GM21367 (cell line): Measurements from ENCODE around the gene CPLX3.
A peak's percentile ranks its signal among the peaks of the same experiment; 100 is the strongest.

ENCODE experiments used
- ATAC-seq: cut with Tn5 transposase; IDR thresholded peaks from one replicate; pipeline ENCODE4 v1.9.1; 2021; ENCODE audit not compliant: unreplicated experiment

Gene CPLX3

DNA sequence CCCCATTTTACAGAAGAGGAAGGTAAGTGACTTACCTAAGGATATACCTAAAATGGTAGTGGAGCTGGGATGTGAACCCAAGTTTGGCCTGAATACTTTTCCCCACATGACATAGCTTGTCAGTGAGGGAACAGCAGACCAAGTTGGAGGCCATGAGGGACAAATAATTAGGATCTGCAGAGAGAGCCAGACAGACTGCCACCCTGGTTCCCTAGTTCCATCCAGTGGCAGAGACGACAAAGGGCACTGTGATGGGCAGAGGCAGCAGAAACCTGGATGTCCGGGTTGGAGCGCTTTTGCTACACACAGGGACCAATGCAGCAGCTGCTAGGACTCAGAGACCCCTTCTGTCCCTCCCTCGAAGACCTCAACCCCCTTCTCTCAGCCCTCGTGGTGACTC is 1.2 kb downstream of the CPLX3 start:
- no peak for ATAC-seq

DNA sequence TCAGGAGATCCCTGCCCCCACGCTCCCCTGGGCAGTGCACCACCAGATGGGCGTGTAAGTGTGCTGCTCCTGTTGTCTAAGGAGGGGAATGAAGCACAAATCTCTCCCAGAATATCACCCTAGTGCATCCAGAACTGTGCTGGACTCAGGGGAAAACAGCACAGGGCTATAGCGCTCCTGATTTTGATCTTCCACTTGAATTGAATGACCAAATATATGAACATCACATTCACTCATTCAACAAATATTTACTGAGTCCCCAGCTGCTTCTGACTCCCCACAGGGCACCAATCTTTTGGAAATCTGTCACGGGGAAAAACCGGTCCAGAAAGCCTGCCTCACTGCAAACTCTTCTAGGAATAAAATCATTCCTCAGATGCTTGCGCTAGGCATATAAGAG is 2.4 kb downstream of the CPLX3 start:
- ATAC-seq: no peak

- no peak for ATAC-seq
These were observed 3.1 kb downstream of the CPLX3 start for GRCh38 chr15:74829486-74829885.

DNA sequence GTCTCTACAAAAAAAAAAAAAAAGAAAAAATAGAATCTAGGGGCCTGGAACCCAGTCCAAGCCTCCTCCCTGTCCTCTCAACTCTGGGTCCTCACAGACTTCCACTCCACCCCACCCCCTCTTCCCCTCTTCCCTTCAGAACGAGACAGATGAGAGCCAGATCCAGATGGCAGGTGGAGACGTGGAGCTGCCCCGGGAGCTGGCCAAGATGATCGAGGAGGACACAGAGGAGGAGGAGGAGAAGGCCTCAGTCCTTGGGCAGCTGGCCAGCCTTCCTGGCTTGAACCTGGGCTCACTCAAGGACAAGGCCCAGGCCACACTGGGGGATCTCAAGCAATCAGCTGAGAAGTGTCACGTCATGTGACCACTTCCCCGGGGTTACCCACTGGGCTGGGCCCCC is 3.6 kb downstream of the CPLX3 start:
- ATAC-seq: no peak

DNA sequence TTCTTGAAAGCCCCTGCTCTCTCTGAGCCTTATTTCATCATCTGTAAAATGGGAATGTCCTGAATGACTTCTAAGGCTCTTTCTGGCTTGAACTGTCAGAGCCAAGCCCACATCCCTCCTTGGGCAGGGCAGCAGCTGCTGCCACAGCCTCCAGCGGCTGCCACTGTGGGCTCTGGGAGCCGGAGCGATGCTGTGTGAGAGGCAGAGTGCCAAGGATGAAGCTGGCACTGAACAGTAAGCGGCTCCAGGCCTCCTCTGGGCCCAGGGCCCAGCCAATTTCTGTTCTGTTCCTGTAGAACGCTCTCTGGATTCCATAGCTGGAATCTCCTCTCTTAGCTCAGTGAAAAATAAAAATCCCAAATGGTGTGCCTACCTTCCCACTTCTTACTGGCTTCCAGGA is 4.4 kb downstream of the CPLX3 start:
- ATAC-seq: no peak

- no peak for ATAC-seq
These were observed 5.5 kb downstream of the CPLX3 start for GRCh38 chr15:74831813-74832495.

- no peak for ATAC-seq
These were observed 6.4 kb downstream of the CPLX3 start for GRCh38 chr15:74832826-74833225.

GRCh38 chr15:74833376-74834107 is 7.1 kb downstream of the CPLX3 start:
- no peak for ATAC-seq

GRCh38 chr15:74835312-74835823 is 8.9 kb downstream of the CPLX3 start:
- ATAC-seq: no peak

DNA sequence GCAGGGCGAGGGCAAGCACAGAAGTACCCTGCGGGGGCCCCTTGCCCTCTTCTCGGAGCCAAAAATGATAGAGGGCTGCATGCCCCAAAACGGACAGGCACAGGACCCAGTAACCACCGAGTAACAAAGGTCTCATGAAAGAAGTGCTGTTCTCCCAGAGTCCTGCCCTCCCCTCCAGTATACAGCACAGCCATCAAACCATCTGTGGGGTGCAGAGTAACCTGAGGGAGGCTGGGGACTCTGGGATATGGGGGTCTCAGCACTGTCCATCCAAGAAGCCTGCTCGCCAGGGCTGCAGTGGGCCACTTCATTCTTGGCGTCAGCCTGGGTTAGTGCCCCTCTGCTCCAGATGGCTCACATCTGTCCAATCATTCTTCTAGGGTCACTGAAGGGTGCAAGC is 10.4 kb downstream of the CPLX3 start:
- no peak for ATAC-seq

DNA sequence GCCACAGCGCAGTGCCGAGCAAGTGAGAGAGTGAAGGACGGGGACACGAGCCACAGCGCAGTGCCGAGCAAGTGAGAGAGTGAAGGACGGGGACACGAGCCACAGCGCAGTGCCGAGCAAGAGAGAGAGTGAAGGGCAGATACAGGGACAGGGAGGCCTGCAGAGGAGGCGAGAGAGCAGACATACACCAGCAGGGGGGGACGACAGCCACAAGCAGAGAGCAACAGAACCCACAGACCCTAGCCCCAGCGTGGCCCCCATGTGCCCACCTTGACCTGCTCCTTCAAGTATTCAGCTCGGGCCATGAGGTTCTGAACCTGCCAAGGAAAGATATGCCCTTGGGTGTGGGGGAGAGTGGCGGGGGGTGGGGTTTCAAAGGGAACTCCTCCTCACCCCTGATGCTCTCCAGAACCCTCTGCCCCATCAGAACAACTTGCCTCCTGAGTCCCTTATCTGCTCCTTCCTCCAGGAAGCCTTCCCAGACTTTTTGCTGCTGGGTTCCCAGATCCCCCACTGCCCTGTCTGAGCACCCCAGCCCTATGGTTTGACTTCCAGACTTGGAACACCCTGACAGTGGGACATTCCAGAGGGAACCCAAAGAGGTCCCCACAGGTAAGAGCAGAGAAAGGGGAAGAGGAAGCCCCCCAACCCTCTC is 11.2 kb downstream of the CPLX3 start:
- no peak for ATAC-seq

DNA sequence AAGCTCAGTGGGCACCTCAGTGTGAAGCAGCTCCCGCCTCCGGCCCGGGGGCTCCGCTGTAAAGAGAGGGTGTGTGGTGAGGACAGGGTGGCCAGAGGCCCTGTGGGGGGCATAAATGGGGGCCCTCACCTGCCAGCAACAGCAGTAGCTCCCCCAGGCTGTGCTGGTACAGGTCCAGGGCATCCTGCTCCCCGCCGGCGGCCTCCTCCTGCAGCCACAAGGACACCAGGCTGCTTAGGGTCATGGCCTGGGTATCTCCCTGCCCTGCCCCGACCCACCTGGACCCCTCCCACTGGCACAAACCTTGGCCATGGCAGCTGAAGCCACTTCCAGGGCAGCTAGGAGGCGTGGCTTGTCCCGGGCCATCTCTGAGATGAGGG is 11.7 kb downstream of the CPLX3 start:
- no peak for ATAC-seq

DNA sequence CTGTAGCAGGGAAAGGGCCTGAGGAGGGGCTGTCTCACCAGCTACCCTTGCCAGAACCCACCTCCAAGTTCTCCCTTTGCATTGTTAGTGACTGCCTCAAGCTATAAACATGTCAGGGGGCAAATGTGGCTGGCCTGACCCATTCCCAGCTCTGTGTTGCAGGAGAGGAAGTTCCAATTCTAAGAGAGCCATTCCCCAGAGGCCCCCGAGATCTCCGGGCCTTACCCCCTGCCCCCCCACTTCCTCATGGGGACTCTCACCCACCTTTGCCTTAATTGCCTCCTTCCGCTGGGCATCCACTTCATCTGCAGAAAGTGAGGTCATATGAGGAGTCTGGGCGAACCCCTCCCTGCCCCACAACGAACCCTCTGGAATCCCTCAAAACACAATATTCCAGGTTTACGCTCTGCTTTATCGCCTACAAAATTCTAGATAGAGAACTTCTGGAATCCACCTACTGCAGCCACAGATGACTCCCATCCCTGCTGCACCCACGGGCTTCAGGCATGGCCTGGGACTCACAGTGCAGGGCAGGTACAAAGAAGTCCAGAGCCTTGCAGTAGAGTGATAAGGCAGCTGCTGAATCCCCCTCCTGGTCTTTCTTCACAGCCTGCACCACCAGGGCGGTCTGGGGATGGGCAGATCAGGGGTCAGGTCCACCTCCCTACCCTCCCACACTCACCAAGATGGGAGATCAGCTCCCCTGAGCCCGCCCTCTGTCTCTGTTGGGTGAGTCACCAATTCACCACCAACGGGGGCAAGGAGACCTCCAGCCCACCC is 12.5 kb downstream of the CPLX3 start:
- ATAC-seq: no peak

GRCh38 chr15:74839526-74840395 is 13.3 kb downstream of the CPLX3 start:
- ATAC-seq: no peak

DNA sequence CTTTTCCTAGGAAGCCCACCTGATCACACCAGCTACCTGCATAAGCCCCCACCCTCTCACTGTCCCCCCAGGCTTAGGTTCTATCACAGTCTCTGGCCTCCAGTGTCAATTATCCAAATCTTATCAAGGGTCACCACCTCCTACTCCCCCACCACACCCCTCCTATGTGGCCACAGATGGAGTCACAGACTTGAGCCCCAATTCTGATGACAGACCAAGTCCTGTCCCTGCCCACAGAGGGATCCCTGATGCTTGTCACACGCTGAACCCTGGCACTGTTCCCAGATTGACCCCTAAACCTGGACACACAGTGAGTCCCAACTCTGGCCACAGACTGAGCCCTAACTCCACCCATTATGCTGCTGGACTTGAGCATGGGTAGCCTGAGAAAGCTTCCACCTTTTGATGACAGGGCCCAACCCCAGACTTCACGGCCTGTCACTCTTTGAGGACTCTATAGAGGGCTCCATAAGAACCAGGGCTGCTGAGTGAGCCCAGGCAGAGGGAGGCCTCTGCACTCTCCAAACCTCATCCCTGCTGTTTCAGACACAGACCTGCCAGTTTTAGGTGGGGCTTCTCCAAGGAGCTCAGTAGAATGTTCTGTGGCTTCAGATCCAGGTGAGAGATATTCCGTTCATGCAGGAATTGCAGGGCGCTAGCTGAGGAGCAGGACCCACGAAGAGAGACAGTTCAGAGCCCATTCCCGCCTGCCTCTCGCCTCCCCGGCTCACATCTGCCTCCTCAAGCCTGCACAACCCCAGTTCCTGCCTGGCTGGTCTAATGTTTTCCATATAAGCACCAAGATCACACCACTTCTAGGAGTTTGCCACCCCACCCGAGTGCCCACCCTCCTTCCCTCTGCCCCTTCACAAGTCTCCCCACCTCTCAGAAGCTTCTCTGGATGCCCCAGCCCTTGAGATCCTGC is 14.7 kb downstream of the CPLX3 start:
- ATAC-seq: no peak

DNA sequence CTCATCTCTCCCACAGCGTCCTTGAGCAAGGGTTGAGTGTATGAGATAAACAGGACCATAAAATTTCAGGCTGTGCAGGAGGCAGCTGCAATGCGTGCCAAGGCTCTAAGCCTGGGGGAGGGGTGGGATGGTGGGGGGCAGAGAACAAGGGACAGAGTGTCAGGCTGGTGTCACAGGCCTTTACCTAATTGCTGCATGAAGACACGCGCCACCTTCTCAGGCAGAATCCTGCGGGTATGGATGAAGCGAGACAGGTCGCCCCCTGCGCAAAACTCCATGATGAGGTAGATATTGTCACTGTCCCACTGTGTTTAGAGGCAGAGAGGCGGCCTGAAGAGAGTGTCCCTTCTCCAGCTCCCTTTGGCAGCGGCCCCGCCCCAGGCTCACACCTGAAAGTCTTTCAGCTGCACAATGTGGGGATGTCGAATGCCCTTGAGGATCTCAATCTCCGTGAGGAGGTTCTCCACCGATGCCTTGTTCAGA is 15.5 kb downstream of the CPLX3 start:
- ATAC-seq: no peak

GRCh38 chr15:74842581-74843444 is 16.4 kb downstream of the CPLX3 start, which contains the start of gene ULK3:
Gene ULK3 (minus strand): TSS chr15:74843156. CDS start chr15:74843105, 51 bp downstream.
- peak; percentile 69 for ATAC-seq

GRCh38 chr15:74843445-74843828 is 17.0 kb downstream of the CPLX3 start:
- ATAC-seq: no peak
